Stimulated activated naive CD8-positive, alpha-beta T cell treated with anti-CD3 and anti-CD28 coated beads, Interleukin-15, Interleukin-2, amounts not matched to agents 100 ng/mL and 50 ng/mL, for 24 hours (primary cell): ENCODE measurements around the gene ZNF135.

Experiments
- H3K27ac Mint-ChIP-seq: one replicate; pipeline ENCODE4 v1.8.0; 2021; ENCODE audit warnings: mild to moderate bottlenecking, mixed read lengths
- H3K27me3 Mint-ChIP-seq: one replicate; pipeline ENCODE4 v1.8.0; 2021; ENCODE audit warnings: mixed read lengths
- H3K36me3 Mint-ChIP-seq: one replicate; pipeline ENCODE4 v1.8.0; 2021; ENCODE audit warnings: low read depth, mixed read lengths
- H3K4me1 Mint-ChIP-seq: one replicate; pipeline ENCODE4 v1.8.0; 2021; ENCODE audit warnings: low read depth, mixed read lengths
- H3K4me3 Mint-ChIP-seq: one replicate; pipeline ENCODE4 v1.8.0; 2021; ENCODE audit warnings: mild to moderate bottlenecking, mixed read lengths
- H3K9me3 Mint-ChIP-seq: one replicate; pipeline ENCODE4 v1.8.0; 2021; ENCODE audit warnings: mixed read lengths

The ZNF135 gene

GRCh38 chr19:58059003-58059670, at the start of gene ZNF135:
TSS of gene ZNF135 (plus strand) at chr19:58059282. CDS start at chr19:58060003, 721 bp downstream.
- H3K27ac Mint-ChIP-seq, result peak within 1 kb of the TSS; percentile 39
- peaks cover 39% of the 10 kb centered on the region for H3K9me3 Mint-ChIP-seq
- H3K27me3 Mint-ChIP-seq, result peaks cover 13% of the 10 kb centered on the region
- H3K4me3 Mint-ChIP-seq, result peak within 1 kb of the TSS; percentile 62
- H3K36me3 Mint-ChIP-seq, result peaks cover 40% of the 10 kb centered on the region
- peaks cover 7% of the 10 kb centered on the region for H3K4me1 Mint-ChIP-seq

- Mint-ChIP-seq H3K27ac (no peak overlapping the region), H3K36me3 (peaks cover 61% of the 10 kb centered on the region), H3K27me3 (peaks cover 3% of the 10 kb centered on the region), H3K4me3 (peak overlapping the region; percentile 43), H3K9me3 (peaks cover 50% of the 10 kb centered on the region), H3K4me1 (peaks cover 4% of the 10 kb centered on the region)
These were observed 49.8 kb upstream of the ZNF135 start for GRCh38 chr19:58009301-58009665.

GRCh38 chr19:58009666-58010301, 49.3 kb upstream of the ZNF135 start:
- Mint-ChIP-seq H3K9me3 (peaks cover 47% of the 10 kb centered on the region), H3K4me1 (peaks cover under 1% of the 10 kb centered on the region), H3K4me3 (peak overlapping the region; percentile 69), H3K27ac (no peak overlapping the region), H3K36me3 (peaks cover 56% of the 10 kb centered on the region), H3K27me3 (peaks cover 4% of the 10 kb centered on the region)

GRCh38 chr19:58010507-58010906, 48.6 kb upstream of the ZNF135 start:
- peaks cover 6% of the 10 kb centered on the region for H3K27me3 Mint-ChIP-seq
- H3K9me3 Mint-ChIP-seq, result peaks cover 44% of the 10 kb centered on the region
- H3K4me1 Mint-ChIP-seq, result no peaks in the 10 kb centered on the region
- peaks cover 49% of the 10 kb centered on the region for H3K36me3 Mint-ChIP-seq
- H3K4me3 Mint-ChIP-seq, result no peak overlapping the region
- H3K27ac Mint-ChIP-seq, result no peak overlapping the region

- no peaks in the 10 kb centered on the region for H3K4me1 Mint-ChIP-seq
- peaks cover 27% of the 10 kb centered on the region for H3K9me3 Mint-ChIP-seq
- H3K36me3 Mint-ChIP-seq, result peaks cover 19% of the 10 kb centered on the region
- H3K27ac Mint-ChIP-seq, result no peak overlapping the region
- no peak overlapping the region for H3K4me3 Mint-ChIP-seq
- H3K27me3 Mint-ChIP-seq, result peaks cover 4% of the 10 kb centered on the region
These were observed 44.9 kb upstream of the ZNF135 start for GRCh38 chr19:58014141-58014540.

- Mint-ChIP-seq H3K27me3 (no peaks in the 10 kb centered on the region), H3K4me3 (no peak overlapping the region), H3K4me1 (no peaks in the 10 kb centered on the region), H3K9me3 (peaks cover 11% of the 10 kb centered on the region), H3K36me3 (peaks cover 7% of the 10 kb centered on the region), H3K27ac (no peak overlapping the region)
These were observed 39.0 kb upstream of the ZNF135 start for GRCh38 chr19:58020129-58020528.

- Mint-ChIP-seq H3K27ac (no peak overlapping the region), H3K4me3 (no peak overlapping the region), H3K9me3 (peaks cover 11% of the 10 kb centered on the region), H3K4me1 (no peaks in the 10 kb centered on the region), H3K36me3 (peaks cover 7% of the 10 kb centered on the region), H3K27me3 (no peaks in the 10 kb centered on the region)
These were observed 37.4 kb upstream of the ZNF135 start for GRCh38 chr19:58021541-58022282.

- Mint-ChIP-seq H3K4me1 (no peaks in the 10 kb centered on the region), H3K27me3 (no peaks in the 10 kb centered on the region), H3K36me3 (peaks cover 7% of the 10 kb centered on the region), H3K4me3 (no peak overlapping the region), H3K9me3 (peaks cover 11% of the 10 kb centered on the region), H3K27ac (no peak overlapping the region)
These were observed 36.8 kb upstream of the ZNF135 start for GRCh38 chr19:58022283-58022660.

GRCh38 chr19:58024661-58025060, 34.4 kb upstream of the ZNF135 start:
- H3K27me3 Mint-ChIP-seq, result no peaks in the 10 kb centered on the region
- peaks cover 19% of the 10 kb centered on the region for H3K9me3 Mint-ChIP-seq
- H3K4me1 Mint-ChIP-seq, result no peaks in the 10 kb centered on the region

GRCh38 chr19:58033741-58034476, 25.2 kb upstream of the ZNF135 start, which contains the start of gene ZSCAN1:
TSS of gene ZSCAN1 (plus strand) at chr19:58034025. CDS start at chr19:58037837, 3,812 bp downstream.
- H3K27ac Mint-ChIP-seq, result no peak within 1 kb of the TSS
- H3K4me3 Mint-ChIP-seq, result no peak within 1 kb of the TSS
- peaks cover 16% of the 10 kb centered on the region for H3K36me3 Mint-ChIP-seq
- H3K9me3 Mint-ChIP-seq, result peaks cover 25% of the 10 kb centered on the region
- H3K27me3 Mint-ChIP-seq, result peaks cover 29% of the 10 kb centered on the region
- peaks cover 4% of the 10 kb centered on the region for H3K4me1 Mint-ChIP-seq

More at GRCh38 chr19:58024661-58025060, 34.4 kb upstream of the ZNF135 start:
- Mint-ChIP-seq H3K36me3 (peaks cover 11% of the 10 kb centered on the region), H3K27ac (no peak overlapping the region), H3K4me3 (no peak overlapping the region)

GRCh38 chr19:58034477-58034793, 24.6 kb upstream of the ZNF135 start:
- H3K36me3 Mint-ChIP-seq, result peaks cover 14% of the 10 kb centered on the region
- H3K4me3 Mint-ChIP-seq, result no peak overlapping the region
- H3K9me3 Mint-ChIP-seq, result peaks cover 23% of the 10 kb centered on the region
- peaks cover 4% of the 10 kb centered on the region for H3K4me1 Mint-ChIP-seq
- H3K27me3 Mint-ChIP-seq, result peaks cover 29% of the 10 kb centered on the region
- H3K27ac Mint-ChIP-seq, result no peak overlapping the region

- no peak overlapping the region for H3K4me3 Mint-ChIP-seq
- H3K4me1 Mint-ChIP-seq, result peaks cover 4% of the 10 kb centered on the region
- peaks cover 21% of the 10 kb centered on the region for H3K9me3 Mint-ChIP-seq
- no peak overlapping the region for H3K27ac Mint-ChIP-seq
- peaks cover 29% of the 10 kb centered on the region for H3K27me3 Mint-ChIP-seq
- H3K36me3 Mint-ChIP-seq, result peaks cover 12% of the 10 kb centered on the region
These were observed 23.2 kb upstream of the ZNF135 start for GRCh38 chr19:58035863-58036262.

GRCh38 chr19:58037927-58038687, 21.0 kb upstream of the ZNF135 start:
- no peak overlapping the region for H3K27ac Mint-ChIP-seq
- peaks cover 27% of the 10 kb centered on the region for H3K27me3 Mint-ChIP-seq
- peaks cover 14% of the 10 kb centered on the region for H3K36me3 Mint-ChIP-seq
- H3K4me3 Mint-ChIP-seq, result no peak overlapping the region
- H3K9me3 Mint-ChIP-seq, result peaks cover 26% of the 10 kb centered on the region
- peaks cover 4% of the 10 kb centered on the region for H3K4me1 Mint-ChIP-seq

GRCh38 chr19:58038688-58039204, 20.3 kb upstream of the ZNF135 start:
- Mint-ChIP-seq H3K9me3 (peaks cover 26% of the 10 kb centered on the region), H3K27me3 (peaks cover 27% of the 10 kb centered on the region)

More at GRCh38 chr19:58038688-58039204, 20.3 kb upstream of the ZNF135 start:
- H3K4me3 Mint-ChIP-seq, result no peak overlapping the region
- peaks cover 4% of the 10 kb centered on the region for H3K4me1 Mint-ChIP-seq
- no peak overlapping the region for H3K27ac Mint-ChIP-seq
- H3K36me3 Mint-ChIP-seq, result peaks cover 14% of the 10 kb centered on the region
